ENCODE results near the gene ST6GALNAC3.

ST6GALNAC3 gene

DNA sequence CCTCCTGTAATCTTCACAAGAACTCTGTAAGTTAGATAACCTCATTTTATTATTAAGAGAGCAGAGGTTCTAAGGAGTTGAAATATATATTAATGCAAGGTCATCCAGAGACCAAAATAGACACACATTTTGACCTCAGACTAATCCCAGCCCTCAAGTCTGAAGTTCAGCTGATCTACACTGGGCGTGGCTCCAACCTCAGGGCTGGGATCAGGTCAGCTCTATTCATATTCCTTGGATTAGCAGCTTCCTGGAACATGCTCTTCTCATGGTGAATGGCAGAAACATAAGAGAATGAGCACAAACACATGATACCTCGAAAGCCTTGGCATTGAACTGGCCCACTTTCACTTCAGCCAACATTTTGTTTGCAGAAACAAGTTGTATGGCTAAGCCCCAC, 592.0 kb downstream of the ST6GALNAC3 start:
- no peak for DNase-seq

DNA sequence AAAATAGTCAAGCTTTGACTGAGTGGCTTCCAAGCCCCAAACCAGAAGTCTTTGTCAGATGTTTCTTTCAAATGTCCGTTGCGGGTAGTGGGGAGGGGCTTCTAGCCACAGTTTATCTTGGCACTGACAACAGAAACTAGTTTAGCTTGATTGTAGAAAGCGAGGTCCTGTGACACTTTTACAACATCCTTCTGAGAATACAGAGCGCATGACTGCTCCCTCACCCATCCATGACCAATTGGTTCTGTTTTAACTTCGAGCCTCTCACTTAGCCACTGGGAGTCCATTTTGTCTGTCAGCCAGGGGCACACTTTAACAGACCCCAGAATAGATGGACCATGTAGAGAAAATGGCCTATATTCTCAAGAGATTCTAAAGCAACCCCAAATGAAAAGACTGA, 593.5 kb downstream of the ST6GALNAC3 start:
- no peak for DNase-seq

DNA sequence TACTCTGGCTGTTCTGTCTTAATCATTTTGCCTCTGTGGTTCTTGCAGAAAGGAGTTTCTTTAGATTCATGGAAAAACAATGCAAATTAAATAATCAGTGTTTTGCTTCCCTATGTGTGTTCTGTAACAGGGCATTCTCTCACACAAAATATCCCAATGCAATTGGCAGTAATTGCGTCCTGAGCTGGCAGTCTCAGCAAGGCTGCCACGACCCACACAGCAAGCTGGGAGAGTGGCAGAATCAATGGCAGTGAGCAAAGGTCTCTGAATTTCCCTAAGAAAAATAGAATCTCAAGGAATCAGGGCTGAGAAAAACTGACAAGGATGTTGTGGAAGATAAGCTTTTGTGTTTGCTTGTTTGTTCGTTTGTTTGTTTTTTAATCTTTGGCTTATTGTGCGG, 594.6 kb downstream of the ST6GALNAC3 start:
- DNase-seq = no peak

DNA sequence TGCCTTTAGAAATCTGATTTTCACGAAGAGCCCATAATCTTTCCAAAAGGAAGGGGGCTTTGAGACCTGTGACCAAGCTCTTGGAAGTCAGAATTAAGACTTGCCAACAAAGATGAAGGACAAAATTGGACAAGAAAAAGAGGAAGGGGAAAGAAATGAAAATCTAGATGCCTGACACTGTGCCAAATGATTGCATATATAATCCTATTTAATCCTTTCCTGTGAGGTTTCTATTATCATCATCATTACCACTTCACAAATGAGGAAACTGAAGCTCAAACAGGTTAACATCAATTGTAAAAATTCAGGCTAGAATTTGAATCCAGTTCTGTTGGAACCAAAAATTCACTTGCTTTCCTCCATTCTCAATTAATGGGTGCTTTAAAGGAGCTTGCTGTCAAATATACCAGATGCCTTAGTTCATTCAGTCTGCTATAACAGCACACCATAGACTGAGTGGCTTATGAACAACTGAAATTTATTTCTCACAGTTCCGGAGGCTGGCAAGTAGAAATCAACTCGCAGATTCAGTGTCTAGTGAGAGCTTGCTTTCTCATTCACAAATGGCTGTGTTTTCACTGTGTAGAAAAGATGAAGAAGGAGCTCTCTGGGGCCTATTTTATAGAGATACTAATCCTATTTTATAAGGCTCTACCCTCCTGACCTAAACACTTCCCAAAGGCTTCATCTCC, 595.2 kb downstream of the ST6GALNAC3 start:
- no peak for DNase-seq

DNA sequence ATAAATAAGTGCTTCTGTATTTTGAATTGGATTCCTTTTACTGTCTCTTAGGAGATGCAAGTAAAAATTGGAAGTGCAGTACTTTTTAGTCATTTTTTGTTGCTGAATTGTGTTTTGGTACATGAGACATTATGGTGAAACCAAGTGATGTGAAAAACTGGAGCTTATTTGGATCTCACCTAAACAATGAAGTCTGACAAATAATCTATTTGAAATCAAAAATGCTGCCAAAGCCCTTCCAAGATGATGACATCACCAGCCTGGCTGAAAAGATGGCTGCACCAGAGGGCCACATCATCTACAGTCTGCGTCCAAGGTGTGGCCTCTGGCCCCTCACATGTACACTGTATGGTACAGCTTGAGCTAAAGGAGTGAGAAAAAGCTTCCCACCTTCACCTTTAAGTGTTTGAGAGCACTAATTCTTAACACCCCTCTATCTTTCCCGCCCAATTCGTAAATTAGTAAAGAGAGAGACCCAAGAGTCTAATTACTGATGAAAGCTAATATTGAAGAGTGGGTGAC, 600.2 kb downstream of the ST6GALNAC3 start:
- no peak for DNase-seq

DNA sequence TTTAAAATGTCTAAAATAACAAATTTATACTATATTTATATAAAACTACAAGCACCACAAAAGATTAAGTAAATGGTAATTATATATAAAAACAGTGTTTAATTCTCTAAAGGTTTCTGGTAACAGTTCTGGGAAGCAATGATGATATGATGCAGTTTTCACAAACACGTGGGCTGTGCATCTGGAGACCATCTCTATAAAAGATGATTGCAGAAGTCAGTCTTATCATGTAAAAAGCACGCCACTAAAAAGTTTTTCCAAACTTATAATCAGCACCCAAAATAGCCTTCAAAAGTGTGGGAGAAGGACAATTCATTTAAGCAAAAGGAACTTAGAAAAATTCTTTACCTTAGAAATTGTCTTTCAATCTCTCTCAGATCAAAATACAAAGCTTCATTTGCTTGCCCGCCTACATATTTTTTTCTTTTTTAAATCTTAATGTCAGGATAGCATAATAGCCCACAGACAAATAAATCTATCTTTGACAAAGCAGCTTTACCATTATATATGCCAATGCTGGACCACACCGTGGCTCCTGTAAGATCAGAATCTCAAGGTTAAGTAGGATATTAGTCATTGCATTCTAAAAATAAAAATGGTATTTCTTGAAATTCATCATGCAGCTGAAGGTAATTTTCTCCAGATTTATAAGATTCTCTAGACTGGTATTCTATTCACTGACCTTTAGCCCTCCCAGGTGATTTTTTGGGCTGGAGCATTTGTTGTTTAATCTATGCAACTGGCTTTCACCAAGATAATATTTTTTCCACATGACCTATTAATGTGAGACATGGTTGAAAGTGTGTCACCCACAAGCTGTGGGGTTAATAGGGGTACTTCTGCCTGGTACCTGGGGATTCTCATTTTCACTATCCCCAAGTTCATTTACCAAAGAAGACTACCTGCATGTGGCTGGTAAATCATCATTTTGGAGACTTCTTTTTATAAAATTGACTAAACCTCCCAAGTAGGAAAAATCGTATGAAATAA, 603.2 kb downstream of the ST6GALNAC3 start:
- no peak for DNase-seq

DNA sequence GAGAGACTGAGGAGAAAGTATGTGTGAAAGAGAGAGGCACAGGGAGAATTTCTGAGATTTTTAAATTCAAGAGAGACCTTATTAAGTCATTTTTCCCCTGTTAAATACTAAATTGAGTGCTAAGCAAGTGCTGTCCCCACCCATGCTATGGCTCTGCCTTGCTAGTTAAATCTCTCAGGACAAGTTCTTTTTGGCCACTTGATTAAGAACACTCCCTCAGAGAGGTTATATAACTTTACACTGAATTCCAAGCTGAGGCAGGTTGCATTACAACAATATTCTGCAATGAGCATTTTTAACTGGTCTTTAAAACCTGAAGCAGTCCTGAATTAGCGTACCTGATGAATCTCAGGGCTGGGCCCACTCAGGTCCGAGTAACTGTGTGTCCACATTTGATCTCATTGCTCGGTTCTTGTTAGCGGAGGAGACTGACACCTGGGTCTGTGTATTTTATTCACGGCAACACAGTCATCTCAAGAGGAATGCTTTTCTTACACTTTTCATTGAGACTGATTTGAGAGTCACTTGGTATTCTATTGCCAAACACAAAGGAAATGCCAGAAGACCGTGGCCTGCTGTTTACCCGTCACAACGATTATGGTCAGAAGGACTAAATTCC, 605.1 kb downstream of the ST6GALNAC3 start:
- no peak for DNase-seq

DNA sequence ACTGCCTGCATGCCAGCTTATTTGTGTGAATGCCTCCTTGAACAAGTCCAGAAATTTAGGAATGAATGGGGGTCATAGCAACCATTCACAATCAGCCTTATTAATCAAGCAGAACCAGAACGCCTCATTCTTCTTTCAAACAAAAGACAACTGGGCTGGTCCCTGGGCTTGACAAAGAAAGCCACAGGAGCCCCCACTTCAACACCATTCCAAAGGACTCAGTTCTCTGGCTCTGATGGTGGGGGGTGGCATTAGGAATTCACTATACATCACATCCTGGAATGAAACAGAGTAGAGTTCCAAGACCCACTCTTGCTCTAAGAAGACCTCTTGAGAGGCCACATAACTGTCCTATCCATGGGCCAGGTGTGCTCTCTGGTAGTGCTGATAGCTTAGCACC, 606.1 kb downstream of the ST6GALNAC3 start:
- DNase-seq = no peak

DNA sequence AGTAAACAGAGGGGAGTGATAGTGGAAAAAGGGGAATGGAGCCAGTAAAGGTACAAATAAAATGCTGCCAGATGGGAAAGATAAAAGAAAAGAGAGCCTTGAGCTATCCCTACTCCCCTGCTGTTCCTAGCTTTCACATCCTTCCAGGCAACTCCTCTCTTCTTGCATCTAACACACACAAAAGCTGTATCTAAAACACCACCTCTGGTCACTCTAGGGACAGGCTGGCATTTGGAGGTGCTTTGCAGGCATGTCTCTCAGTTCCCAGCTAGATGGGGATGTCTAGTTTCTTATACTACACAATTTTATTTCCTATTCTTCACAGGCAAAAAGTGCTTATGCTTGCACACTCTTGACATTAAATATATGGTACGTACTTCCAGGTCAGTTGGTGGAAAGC, 607.6 kb downstream of the ST6GALNAC3 start:
- DNase-seq = no peak

Data from effector CD4-positive, alpha-beta T cell (primary cell).